SK-N-SH treated with all-trans-retinoic acid at 6 μM for 48 hours (cell line): ENCODE measurements around the gene SCPEP1.

Experiments
- ATAC-seq: fragments of 200-7000 bp; cut with Tn5 transposase; 3 replicates; pipeline ENCODE4 v1.9.1; 2020; ENCODE audit warnings: mild to moderate bottlenecking, moderate library complexity
- ARNTL ChIP-seq: fragments of 450-650 bp; formaldehyde crosslinking; IDR thresholded peaks from 2 replicates; pipeline ENCODE4 v1.5.0; 2020; ENCODE audit warnings: low read depth, mild to moderate bottlenecking, moderate library complexity, borderline replicate concordance
- BACH2 ChIP-seq: fragments of 250-450 bp; sonication (Bioruptor Pico); IDR thresholded peaks from 2 replicates; pipeline ENCODE4 v1.9.0; 2021; ENCODE audit warnings: mild to moderate bottlenecking, borderline replicate concordance
- CSDC2 ChIP-seq: fragments of 250-450 bp; sonication (Bioruptor Pico); IDR thresholded peaks from 2 replicates; pipeline ENCODE4 v1.5.0; 2020; ENCODE audit warnings: mild to moderate bottlenecking, moderate library complexity
- ESRRG ChIP-seq: fragments of 250-450 bp; sonication (Bioruptor Pico); IDR thresholded peaks from 2 replicates; pipeline ENCODE4 v1.6.1; 2021; ENCODE audit warnings: mild to moderate bottlenecking
- GLIS3 ChIP-seq: fragments of 250-450 bp; sonication (Bioruptor Pico); IDR thresholded peaks from 2 replicates; pipeline ENCODE4 v1.5.0; 2020; ENCODE audit warnings: mild to moderate bottlenecking, moderate library complexity
- ISL1 ChIP-seq: fragments of 250-450 bp; sonication (Bioruptor Pico); IDR thresholded peaks from 2 replicates; pipeline ENCODE4 v2.1.2; 2022; ENCODE audit warnings: mild to moderate bottlenecking, moderate library complexity
- OSR1 ChIP-seq: fragments of 250-450 bp; sonication (Bioruptor Pico); IDR thresholded peaks from 2 replicates; pipeline ENCODE4 v1.8.0; 2022; ENCODE audit warnings: moderate library complexity, mild to moderate bottlenecking, inconsistent platforms
- PPARA ChIP-seq: fragments of 250-450 bp; sonication (Bioruptor Pico); IDR thresholded peaks from 2 replicates; pipeline ENCODE4 v1.5.0; 2020; ENCODE audit warnings: mild to moderate bottlenecking, borderline replicate concordance
- RARB ChIP-seq: fragments of 250-450 bp; sonication (Bioruptor Pico); IDR thresholded peaks from 2 replicates; pipeline ENCODE4 v1.8.0; 2021; ENCODE audit warnings: mild to moderate bottlenecking, moderate library complexity
- SNAI2 ChIP-seq: fragments of 250-450 bp; sonication (Bioruptor Pico); IDR thresholded peaks from 2 replicates; pipeline ENCODE4 v1.5.0; 2020; ENCODE audit warnings: mild to moderate bottlenecking, moderate library complexity
- TCF4 ChIP-seq: fragments of 250-450 bp; sonication (Bioruptor Pico); IDR thresholded peaks from 2 replicates; pipeline ENCODE4 v1.8.0; 2021; ENCODE audit warnings: mild to moderate bottlenecking, moderate library complexity, borderline replicate concordance
- TOX ChIP-seq: fragments of 250-450 bp; sonication (Bioruptor Pico); IDR thresholded peaks from 2 replicates; pipeline ENCODE4 v1.8.0; 2021; ENCODE audit warnings: mild to moderate bottlenecking, moderate library complexity, borderline replicate concordance
- ZC3H10 ChIP-seq: fragments of 250-450 bp; sonication (Bioruptor Pico); IDR thresholded peaks from 2 replicates; pipeline ENCODE4 v1.5.1; 2021; ENCODE audit warnings: mild to moderate bottlenecking, moderate library complexity
- ZFP3 ChIP-seq: fragments of 250-450 bp; sonication (Bioruptor Pico); IDR thresholded peaks from 2 replicates; pipeline ENCODE4 v1.5.0; 2020; ENCODE audit warnings: mild to moderate bottlenecking, moderate library complexity
- ZFP30 ChIP-seq: fragments of 450-650 bp; formaldehyde crosslinking; IDR thresholded peaks from 2 replicates; pipeline ENCODE4 v1.5.0; 2022; ENCODE audit warnings: mild to moderate bottlenecking, moderate library complexity
- ZNF565 ChIP-seq: fragments of 450-650 bp; formaldehyde crosslinking; conservative IDR thresholded peaks from 2 replicates; pipeline ENCODE4 v1.5.0; 2020; ENCODE audit warnings: low read depth, mild to moderate bottlenecking, moderate library complexity
- ZNF70 ChIP-seq: fragments of 450-650 bp; formaldehyde crosslinking; IDR thresholded peaks from 2 replicates; pipeline ENCODE4 v1.5.0; 2020; ENCODE audit warnings: mild to moderate bottlenecking, moderate library complexity
- ZNF8 ChIP-seq: fragments of 450-650 bp; formaldehyde crosslinking; IDR thresholded peaks from 2 replicates; pipeline ENCODE4 v1.5.0; 2020; ENCODE audit warnings: mild to moderate bottlenecking, moderate library complexity
- TF ChIP-seq, protein P1 (sequence below): fragments of 250-450 bp; sonication (Bioruptor Pico); IDR thresholded peaks from 2 replicates; pipeline ENCODE4 v1.5.1; 2021; ENCODE audit warnings: mild to moderate bottlenecking, moderate library complexity
- TF ChIP-seq, protein P2 (sequence below): fragments of 250-450 bp; sonication (Bioruptor Pico); IDR thresholded peaks from 2 replicates; pipeline ENCODE4 v1.5.0; 2020; ENCODE audit warnings: mild to moderate bottlenecking, moderate library complexity
- TF ChIP-seq, protein P3 (sequence below): fragments of 250-450 bp; sonication (Bioruptor Pico); IDR thresholded peaks from 2 replicates; pipeline ENCODE4 v1.5.1; 2020; ENCODE audit warnings: low read depth, mild to moderate bottlenecking, moderate library complexity
- TF ChIP-seq, protein P4 (sequence below): fragments of 250-450 bp; sonication (Bioruptor Pico); IDR thresholded peaks from 2 replicates; pipeline ENCODE4 v1.8.0; 2020; ENCODE audit warnings: mild to moderate bottlenecking, moderate library complexity, borderline replicate concordance

The SCPEP1 gene

DNA sequence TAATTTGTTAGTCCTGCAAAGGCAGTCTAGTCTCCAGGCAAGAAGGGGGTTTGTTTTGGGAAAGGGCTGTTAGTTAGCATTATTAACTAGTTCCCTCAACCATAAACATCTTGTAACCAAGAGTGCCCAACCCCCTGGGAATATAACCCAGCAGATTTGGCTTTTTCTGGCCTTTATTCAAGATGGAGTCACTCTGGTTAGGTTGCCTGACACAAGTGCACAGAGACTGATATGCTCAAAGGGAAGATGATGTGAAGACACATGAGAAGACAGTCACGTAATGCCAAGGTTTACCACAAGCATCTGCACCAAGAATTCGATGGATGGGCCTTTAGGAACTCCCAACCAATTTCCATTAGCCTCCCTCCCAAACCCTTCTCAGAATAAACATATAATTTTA, 3.9 kb upstream of the SCPEP1 start:
- TF ChIP-seq ZNF8, result no peak
- no peak for TF ChIP-seq ARNTL (CRISPR knock-in tag)
- TF ChIP-seq, protein P1, sequence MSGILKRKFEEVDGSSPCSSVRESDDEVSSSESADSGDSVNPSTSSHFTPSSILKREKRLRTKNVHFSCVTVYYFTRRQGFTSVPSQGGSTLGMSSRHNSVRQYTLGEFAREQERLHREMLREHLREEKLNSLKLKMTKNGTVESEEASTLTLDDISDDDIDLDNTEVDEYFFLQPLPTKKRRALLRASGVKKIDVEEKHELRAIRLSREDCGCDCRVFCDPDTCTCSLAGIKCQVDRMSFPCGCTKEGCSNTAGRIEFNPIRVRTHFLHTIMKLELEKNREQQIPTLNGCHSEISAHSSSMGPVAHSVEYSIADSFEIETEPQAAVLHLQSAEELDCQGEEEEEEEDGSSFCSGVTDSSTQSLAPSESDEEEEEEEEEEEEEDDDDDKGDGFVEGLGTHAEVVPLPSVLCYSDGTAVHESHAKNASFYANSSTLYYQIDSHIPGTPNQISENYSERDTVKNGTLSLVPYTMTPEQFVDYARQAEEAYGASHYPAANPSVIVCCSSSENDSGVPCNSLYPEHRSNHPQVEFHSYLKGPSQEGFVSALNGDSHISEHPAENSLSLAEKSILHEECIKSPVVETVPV (CRISPR knock-in tag), result no peak
- TF ChIP-seq, protein P2, sequence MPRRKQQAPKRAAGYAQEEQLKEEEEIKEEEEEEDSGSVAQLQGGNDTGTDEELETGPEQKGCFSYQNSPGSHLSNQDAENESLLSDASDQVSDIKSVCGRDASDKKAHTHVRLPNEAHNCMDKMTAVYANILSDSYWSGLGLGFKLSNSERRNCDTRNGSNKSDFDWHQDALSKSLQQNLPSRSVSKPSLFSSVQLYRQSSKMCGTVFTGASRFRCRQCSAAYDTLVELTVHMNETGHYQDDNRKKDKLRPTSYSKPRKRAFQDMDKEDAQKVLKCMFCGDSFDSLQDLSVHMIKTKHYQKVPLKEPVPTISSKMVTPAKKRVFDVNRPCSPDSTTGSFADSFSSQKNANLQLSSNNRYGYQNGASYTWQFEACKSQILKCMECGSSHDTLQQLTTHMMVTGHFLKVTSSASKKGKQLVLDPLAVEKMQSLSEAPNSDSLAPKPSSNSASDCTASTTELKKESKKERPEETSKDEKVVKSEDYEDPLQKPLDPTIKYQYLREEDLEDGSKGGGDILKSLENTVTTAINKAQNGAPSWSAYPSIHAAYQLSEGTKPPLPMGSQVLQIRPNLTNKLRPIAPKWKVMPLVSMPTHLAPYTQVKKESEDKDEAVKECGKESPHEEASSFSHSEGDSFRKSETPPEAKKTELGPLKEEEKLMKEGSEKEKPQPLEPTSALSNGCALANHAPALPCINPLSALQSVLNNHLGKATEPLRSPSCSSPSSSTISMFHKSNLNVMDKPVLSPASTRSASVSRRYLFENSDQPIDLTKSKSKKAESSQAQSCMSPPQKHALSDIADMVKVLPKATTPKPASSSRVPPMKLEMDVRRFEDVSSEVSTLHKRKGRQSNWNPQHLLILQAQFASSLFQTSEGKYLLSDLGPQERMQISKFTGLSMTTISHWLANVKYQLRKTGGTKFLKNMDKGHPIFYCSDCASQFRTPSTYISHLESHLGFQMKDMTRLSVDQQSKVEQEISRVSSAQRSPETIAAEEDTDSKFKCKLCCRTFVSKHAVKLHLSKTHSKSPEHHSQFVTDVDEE (CRISPR knock-in tag), result no peak
- TF ChIP-seq OSR1 (CRISPR knock-in tag), result no peak
- no peak for TF ChIP-seq RARB (CRISPR knock-in tag)
- no peak for TF ChIP-seq ZNF565 (CRISPR knock-in tag)
- TF ChIP-seq ZNF70 (CRISPR knock-in tag), result no peak
- no peak for TF ChIP-seq ZC3H10
- TF ChIP-seq PPARA (CRISPR knock-in tag), result no peak
- ATAC-seq, result no peak

DNA sequence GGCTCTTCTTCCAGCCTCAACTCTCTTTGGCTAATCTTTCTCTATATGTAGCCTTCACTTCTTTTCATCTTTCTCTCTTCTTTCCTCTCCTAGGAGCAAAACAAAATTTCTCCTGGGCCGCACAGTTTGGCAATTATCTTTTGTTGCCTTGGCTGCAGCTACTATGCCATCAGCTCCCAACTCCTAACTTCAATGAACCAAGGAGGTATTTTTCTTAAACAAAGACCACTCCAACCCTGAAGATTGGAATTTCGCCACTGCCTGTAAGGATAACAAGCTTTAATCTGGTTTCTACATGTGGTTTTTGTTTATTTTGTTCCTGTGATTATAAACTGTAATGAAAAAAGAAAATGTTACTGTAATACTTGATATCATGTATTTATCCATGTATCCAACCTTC, 2.3 kb upstream of the SCPEP1 start:
- TF ChIP-seq TOX (CRISPR knock-in tag) (no peak), CSDC2 (CRISPR knock-in tag) (no peak), SNAI2 (CRISPR knock-in tag) (no peak), ZNF70 (CRISPR knock-in tag) (no peak), ZNF8 (no peak), PPARA (CRISPR knock-in tag) (no peak), ZNF565 (CRISPR knock-in tag) (no peak), ZFP30 (CRISPR knock-in tag) (no peak)
- TF ChIP-seq, protein P3, sequence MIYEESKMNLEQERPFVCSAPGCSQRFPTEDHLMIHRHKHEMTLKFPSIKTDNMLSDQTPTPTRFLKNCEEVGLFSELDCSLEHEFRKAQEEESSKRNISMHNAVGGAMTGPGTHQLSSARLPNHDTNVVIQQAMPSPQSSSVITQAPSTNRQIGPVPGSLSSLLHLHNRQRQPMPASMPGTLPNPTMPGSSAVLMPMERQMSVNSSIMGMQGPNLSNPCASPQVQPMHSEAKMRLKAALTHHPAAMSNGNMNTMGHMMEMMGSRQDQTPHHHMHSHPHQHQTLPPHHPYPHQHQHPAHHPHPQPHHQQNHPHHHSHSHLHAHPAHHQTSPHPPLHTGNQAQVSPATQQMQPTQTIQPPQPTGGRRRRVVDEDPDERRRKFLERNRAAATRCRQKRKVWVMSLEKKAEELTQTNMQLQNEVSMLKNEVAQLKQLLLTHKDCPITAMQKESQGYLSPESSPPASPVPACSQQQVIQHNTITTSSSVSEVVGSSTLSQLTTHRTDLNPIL, result no peak
- TF ChIP-seq, protein P4, sequence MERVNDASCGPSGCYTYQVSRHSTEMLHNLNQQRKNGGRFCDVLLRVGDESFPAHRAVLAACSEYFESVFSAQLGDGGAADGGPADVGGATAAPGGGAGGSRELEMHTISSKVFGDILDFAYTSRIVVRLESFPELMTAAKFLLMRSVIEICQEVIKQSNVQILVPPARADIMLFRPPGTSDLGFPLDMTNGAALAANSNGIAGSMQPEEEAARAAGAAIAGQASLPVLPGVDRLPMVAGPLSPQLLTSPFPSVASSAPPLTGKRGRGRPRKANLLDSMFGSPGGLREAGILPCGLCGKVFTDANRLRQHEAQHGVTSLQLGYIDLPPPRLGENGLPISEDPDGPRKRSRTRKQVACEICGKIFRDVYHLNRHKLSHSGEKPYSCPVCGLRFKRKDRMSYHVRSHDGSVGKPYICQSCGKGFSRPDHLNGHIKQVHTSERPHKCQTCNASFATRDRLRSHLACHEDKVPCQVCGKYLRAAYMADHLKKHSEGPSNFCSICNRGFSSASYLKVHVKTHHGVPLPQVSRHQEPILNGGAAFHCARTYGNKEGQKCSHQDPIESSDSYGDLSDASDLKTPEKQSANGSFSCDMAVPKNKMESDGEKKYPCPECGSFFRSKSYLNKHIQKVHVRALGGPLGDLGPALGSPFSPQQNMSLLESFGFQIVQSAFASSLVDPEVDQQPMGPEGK (CRISPR knock-in tag), result no peak
- TF ChIP-seq, protein P1 (CRISPR knock-in tag), result no peak
- no peak for ATAC-seq

DNA sequence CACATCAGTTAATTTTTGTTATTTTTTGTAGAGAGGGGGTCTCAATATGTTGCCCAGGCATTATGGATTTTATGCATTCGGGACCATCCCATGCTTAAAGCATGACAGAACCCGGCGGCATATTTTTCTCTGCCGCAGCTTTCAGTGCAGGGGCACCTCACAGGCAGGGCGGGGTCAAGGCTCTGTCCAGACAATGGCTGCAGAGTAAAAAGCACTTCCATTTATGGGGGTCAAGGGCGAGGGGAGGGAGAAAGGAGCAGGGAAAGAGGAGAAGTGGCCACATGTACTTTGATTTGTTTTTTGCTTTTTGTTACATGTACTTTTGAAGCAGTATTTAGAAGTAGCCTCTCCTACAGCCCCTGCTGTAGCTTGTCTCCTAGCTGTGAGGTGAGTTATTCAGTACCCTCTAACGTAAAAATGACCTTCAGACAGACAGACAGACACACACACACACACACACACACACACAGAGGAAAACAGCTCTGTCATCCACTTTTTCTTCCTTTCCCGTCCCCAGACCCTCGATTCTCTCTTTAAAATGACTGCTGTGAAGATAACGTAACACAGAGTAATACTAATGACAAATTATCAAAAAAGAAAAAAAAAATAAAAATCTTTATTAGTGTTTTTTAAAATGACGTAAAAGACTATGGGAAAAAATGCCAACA, 856 bp upstream of the SCPEP1 start:
- ATAC-seq, result no peak; the same call in 2 of the 3 replicates
- TF ChIP-seq TOX (CRISPR knock-in tag), result no peak
- no peak for TF ChIP-seq ZFP3 (CRISPR knock-in tag)
- no peak for TF ChIP-seq ESRRG (CRISPR knock-in tag)
- TF ChIP-seq SNAI2 (CRISPR knock-in tag), result no peak
- no peak for TF ChIP-seq ZNF565 (CRISPR knock-in tag)
- no peak for TF ChIP-seq BACH2 (CRISPR knock-in tag)
- TF ChIP-seq, protein P2 (CRISPR knock-in tag), result no peak
- no peak for TF ChIP-seq RARB (CRISPR knock-in tag)
- TF ChIP-seq, protein P4 (CRISPR knock-in tag), result no peak
- no peak for TF ChIP-seq CSDC2 (CRISPR knock-in tag)
- TF ChIP-seq PPARA (CRISPR knock-in tag), result no peak
- no peak for TF ChIP-seq TCF4 (CRISPR knock-in tag)
- TF ChIP-seq ISL1 (CRISPR knock-in tag), result no peak
- TF ChIP-seq GLIS3, result no peak
